Endothelial cell of umbilical vein (primary cell): ENCODE data around the gene SNRNP27. TPM values are rescaled to one million over a fixed set of nuclear protein-coding genes. Genes with fewer than 3 reads are reported as not detected.

ENCODE experiments used
- BruUV-seq: library from RNA; stranded (reverse); fragments of 400-500 nt; replicated peaks from 2 replicates; lab custom pipeline; 2021; lab: Mats Ljungman, UMichigan
- CTCF ChIA-PET: fragments of 300-600, 350-600 bp; sonication (Branson Sonifier 250); formaldehyde crosslinking; loops from one replicate; lab custom pipeline; 2021; ENCODE audit warnings: antibody characterized with exemption, inconsistent platforms; lab: Charles Lee
- POLR2A ChIA-PET: fragments of 300-600, 350-600 bp; sonication (Branson Sonifier 250); formaldehyde crosslinking; loops from one replicate; lab custom pipeline; 2021; ENCODE audit warnings: antibody characterized with exemption, inconsistent platforms; lab: Charles Lee
- DNase-seq: peaks from one replicate; pipeline ENCODE4 v3.0.0-alpha.2; 2011; ENCODE audit warnings: low read depth, low spot score
- FAIRE-seq: peaks from 2 replicates; lab custom pipeline; 2011; peaks lifted over from hg19 to GRCh38; lab: Jason Lieb, UNC
- H2AFZ ChIP-seq: 2 replicates; pipeline ENCODE4 v1.6.0; 2012; ENCODE audit warnings: low read depth, low read length, control low read depth, inconsistent platforms
- H3K27ac ChIP-seq: 2 replicates; pipeline ENCODE4 v1.5.1; 2011; ENCODE audit warnings: low read depth, mild to moderate bottlenecking, control low read depth, low read length, moderate library complexity; ENCODE audit not compliant: insufficient read depth
- H3K27me3 ChIP-seq, 2 experiments: 2 replicates each; pipeline versions ENCODE4 v1.6.0 to v1.6.1; 2011; ENCODE audit warnings: low read length in 2 of 2, mixed read lengths in 1 of 2; ENCODE audit not compliant: control insufficient read depth in 2 of 2, insufficient read depth in 2 of 2
- H3K36me3 ChIP-seq, 2 experiments: 2 replicates in 1 of 2; 3 replicates in 1 of 2; pipeline ENCODE4 v1.5.1; 2011; ENCODE audit warnings: low read length in 2 of 2, mild to moderate bottlenecking in 1 of 2, moderate library complexity in 1 of 2; ENCODE audit not compliant: control insufficient read depth in 2 of 2, insufficient read depth in 2 of 2; ENCODE audit errors: extremely low read depth in 1 of 2
- H3K4me1 ChIP-seq: 3 replicates; pipeline ENCODE4 v1.5.1; 2011; ENCODE audit warnings: mild to moderate bottlenecking, low read length; ENCODE audit not compliant: control insufficient read depth, insufficient read depth; ENCODE audit errors: extremely low read depth
- H3K4me2 ChIP-seq: 2 replicates; pipeline ENCODE4 v1.6.1; 2011; ENCODE audit warnings: low read length, control low read depth, mixed read lengths; ENCODE audit not compliant: insufficient read depth
- H3K4me3 ChIP-seq, 3 experiments: fragments of 200-600 bp in 1 of 3; sonication (generic), shearing (Covaris generic) in 1 of 3; replicated peaks in 1 of 3; 2 replicates each; pipeline ENCODE4 v1.5.1; 2011 to 2016; ENCODE audit warnings: control low read depth in 3 of 3, low read length in 3 of 3, mild to moderate bottlenecking in 2 of 3, inconsistent platforms in 1 of 3, low read depth in 1 of 3, moderate library complexity in 1 of 3; ENCODE audit not compliant: insufficient read depth in 1 of 3
- H3K79me2 ChIP-seq: 2 replicates; pipeline ENCODE4 v1.6.0; 2012; ENCODE audit warnings: low read length, inconsistent platforms; ENCODE audit not compliant: control insufficient read depth, insufficient read depth
- H3K9ac ChIP-seq: replicated peaks from 2 replicates; pipeline ENCODE3; 2011; ENCODE audit warnings: low read length, control low read depth; ENCODE audit not compliant: insufficient read depth; ENCODE audit errors: extremely low read depth
- H3K9me1 ChIP-seq: replicated peaks from 3 replicates; pipeline ENCODE4 v1.6.0; 2011; ENCODE audit warnings: mild to moderate bottlenecking, low read length; ENCODE audit not compliant: control insufficient read depth, insufficient read depth; ENCODE audit errors: extremely low read depth
- H3K9me3 ChIP-seq: replicated peaks from 2 replicates; pipeline ENCODE4 v1.5.1; 2012; ENCODE audit warnings: low read length, inconsistent platforms; ENCODE audit not compliant: control insufficient read depth, insufficient read depth
- H4K20me1 ChIP-seq: replicated peaks from 2 replicates; pipeline ENCODE3; 2011; ENCODE audit warnings: mild to moderate bottlenecking, low read length; ENCODE audit not compliant: control insufficient read depth, insufficient read depth; ENCODE audit errors: extremely low read depth
- CTCF ChIP-seq, 2 donors: IDR thresholded peaks; 1 replicate in 1 of 2; 2 replicates in 1 of 2; pipeline ENCODE4 v1.5.1; 2011; ENCODE audit warnings: low read length in 2 of 2, mild to moderate bottlenecking in 2 of 2, moderate library complexity in 2 of 2, control low read depth in 1 of 2, inconsistent platforms in 1 of 2, low read depth in 1 of 2; ENCODE audit not compliant: insufficient read depth in 1 of 2; ENCODE audit errors: extremely low read depth in 1 of 2
- EZH2 ChIP-seq: IDR thresholded peaks from 2 replicates; pipeline ENCODE4 v1.6.1; 2012; ENCODE audit warnings: borderline replicate concordance, low read depth, mild to moderate bottlenecking, moderate library complexity, low read length, inconsistent platforms; ENCODE audit not compliant: severe bottlenecking
- FOS ChIP-seq: IDR thresholded peaks from 2 replicates; pipeline ENCODE4 v1.6.1; 2011; ENCODE audit warnings: mild to moderate bottlenecking, low read length, moderate library complexity, borderline replicate concordance; ENCODE audit not compliant: insufficient read depth
- GATA2 ChIP-seq: IDR thresholded peaks from 2 replicates; pipeline ENCODE4 v1.7.0; 2011; ENCODE audit warnings: low read depth, mild to moderate bottlenecking, moderate library complexity, mixed read lengths, low read length; ENCODE audit not compliant: insufficient read length, insufficient read depth
- MAX ChIP-seq: IDR thresholded peaks from 2 replicates; pipeline ENCODE4 v1.6.1; 2011; ENCODE audit not compliant: insufficient read depth, insufficient read length
- POLR2A ChIP-seq: IDR thresholded peaks from 2 replicates; pipeline ENCODE4 v1.6.1; 2012; ENCODE audit warnings: low read depth, mild to moderate bottlenecking, control low read depth, low read length
- POLR2AphosphoS5 ChIP-seq: IDR thresholded peaks from 2 replicates; pipeline ENCODE4 v1.6.1; 2012; ENCODE audit warnings: low read depth, mild to moderate bottlenecking, control low read depth, low read length, moderate library complexity; ENCODE audit not compliant: insufficient read depth
- dilution Hi-C: fragments of 300-500 bp; cut with MboI; formaldehyde crosslinking; loops from one replicate; pipeline ENCODE4 v1.15.0; 2019; ENCODE audit warnings: low sequenced_read_pairs; ENCODE audit not compliant: extremely low pct_ligation_motif_present
- intact Hi-C: fragments of 100-400 bp; cut with micrococcal nuclease; formaldehyde crosslinking; loops from one replicate; pipeline ENCODE4 v1.10.0; 2022
- polyA plus RNA-seq, 4 experiments: library from polyadenylated mRNA; depleted of rRNA in 3 of 4; stranded (reverse) in 3 of 4; unstranded in 1 of 4; fragments of >200 nt; gene quantifications; 2 replicates each; pipeline versions ENCODE4 v1.2.1 to v1.2.3, GENCODE V29; 2011 to 2012; ENCODE audit warnings: missing spikeins in 1 of 4
- total RNA-seq: library from RNA; stranded (reverse); gene quantifications from 2 replicates; pipeline ENCODE4 v1.2.3, GENCODE V29; 2021

The SNRNP27 gene
- total and polyA plus RNA-seq, 2 donors (not counting 3 experiments of a cell fraction or from before 2014, with no cell fraction given): 12.7 to 50.6 TPM

GRCh38 chr2:69931832-69932595 is 38.3 kb downstream of the SNRNP27 start:
- H3K9me1 ChIP-seq: no peaks in the 10 kb centered on the region
- DNase-seq (no peak), FAIRE-seq (no peak)
- peaks cover 3 to 4% of the 10 kb centered on the region in 2 experiments for H3K36me3 ChIP-seq
- H3K79me2 ChIP-seq: peaks cover 4% of the 10 kb centered on the region
- H3K4me1 ChIP-seq: peaks cover 34% of the 10 kb centered on the region
- no peak overlapping the region for H3K4me3 ChIP-seq
- intact Hi-C loops: no loop called here
- H2AFZ ChIP-seq: no peak overlapping the region
- ChIA-PET CTCF (interaction anchor here (1.0 to 2.1 kb wide), 5 partner anchors 8 to 139 kb away, joined by 3 to 8 read pairs (median 4); no protein-coding TSS in a partner anchor), POLR2A (interaction anchor here (0.5 to 1.1 kb wide), 2 partner anchors 136 to 137 kb away, joined by 3 to 4 read pairs; no protein-coding TSS in a partner anchor)
- dilution Hi-C loops: no loop called here
- H3K4me2 ChIP-seq: no peak overlapping the region
- H3K9ac ChIP-seq: no peak overlapping the region
- H3K9me3 ChIP-seq: no peaks in the 10 kb centered on the region
- no peaks in the 10 kb centered on the region for H4K20me1 ChIP-seq
- TF ChIP-seq EZH2 (no peak), POLR2A (no peak)
- BruUV-seq: no TSS peak
- H3K27ac ChIP-seq: no peak overlapping the region
- H3K27me3 ChIP-seq: no peaks in the 10 kb centered on the region

- POLR2A ChIA-PET: interaction anchor here (1.1 kb wide), 1 partner anchor 136 kb away, joined by 3 read pairs; no protein-coding TSS in a partner anchor
- no peak for DNase-seq
- Histone ChIP-seq H3K4me1 (peaks cover 37% of the 10 kb centered on the region), H2AFZ (no peak overlapping the region), H3K9me3 (no peaks in the 10 kb centered on the region), H3K27ac (no peak overlapping the region), H3K27me3 (no peaks in the 10 kb centered on the region), H4K20me1 (no peaks in the 10 kb centered on the region), H3K4me3 (no peak overlapping the region), H3K9me1 (no peaks in the 10 kb centered on the region), H3K4me2 (no peak overlapping the region), H3K79me2 (peaks cover 4% of the 10 kb centered on the region), H3K36me3 (peaks cover 4 to 8% of the 10 kb centered on the region in 2 experiments), H3K9ac (no peak overlapping the region)
- CTCF ChIA-PET: interaction anchor here (1.0 to 2.1 kb wide), 5 partner anchors 7 to 139 kb away, joined by 3 to 10 read pairs (median 5); partner anchors contain the start of gene MXD1
- intact Hi-C loops (no loop called here), dilution Hi-C loops (no loop called here)
- BruUV-seq: no TSS peak
- FAIRE-seq: peak; percentile 31
- TF ChIP-seq MAX: no peak
- no peak for TF ChIP-seq EZH2
- TF ChIP-seq CTCF (IDR thresholded peaks at IDR 0.05; ENCODE audit: extremely low read depth in 1 of 2, insufficient read depth in 1 of 2, low read depth in 1 of 2, low read length in 2 of 2): no peak
- TF ChIP-seq POLR2AphosphoS5: no peak
- TF ChIP-seq GATA2: no peak
- no peak for TF ChIP-seq FOS
Measured at GRCh38 chr2:69932596-69932922, 38.8 kb downstream of the SNRNP27 start.
